Lung (tissue), 12 donors: ENCODE data around the gene CARD16. TPM values are rescaled to one million over a fixed set of nuclear protein-coding genes. Genes with fewer than 3 reads are reported as not detected.

ENCODE experiments used
- ATAC-seq: fragments of 200-7000 bp; cut with Tn5 transposase; one replicate; pipeline ENCODE4 v1.9.1; 2020; ENCODE audit warnings: moderate number of reproducible peaks; ENCODE audit not compliant: insufficient read depth, low FRiP score
- DNase-seq, 3 donors: peaks; one replicate each; pipeline ENCODE4 v3.0.0-alpha.2; 2013 to 2017
- H3K27ac ChIP-seq, 2 donors: one replicate each; pipeline ENCODE4 v1.5.1; 2013; ENCODE audit warnings: mild to moderate bottlenecking in 2 of 2, moderate library complexity in 2 of 2, control low read depth in 1 of 2, inconsistent platforms in 1 of 2, low read depth in 1 of 2, low read length in 1 of 2
- H3K27me3 ChIP-seq, 3 donors: one replicate each; pipeline ENCODE4 v1.5.1; 2013; ENCODE audit warnings: low read length in 2 of 3; ENCODE audit not compliant: control insufficient read depth in 3 of 3, insufficient read depth in 3 of 3
- H3K36me3 ChIP-seq, 4 donors: one replicate each; pipeline ENCODE4 v1.5.1; 2013; ENCODE audit warnings: low read length in 4 of 4, mild to moderate bottlenecking in 1 of 4, moderate library complexity in 1 of 4; ENCODE audit not compliant: control insufficient read depth in 4 of 4, insufficient read depth in 4 of 4
- H3K4me1 ChIP-seq, 5 donors: one replicate each; pipeline ENCODE4 v1.5.1; 2013; ENCODE audit warnings: low read length in 5 of 5, mild to moderate bottlenecking in 2 of 5, moderate library complexity in 1 of 5; ENCODE audit not compliant: control insufficient read depth in 5 of 5, insufficient read depth in 5 of 5
- H3K4me3 ChIP-seq: one replicate; pipeline ENCODE4 v1.5.1; 2013; ENCODE audit warnings: mild to moderate bottlenecking, control low read depth, moderate library complexity
- H3K9ac ChIP-seq, 2 donors: one replicate each; pipeline ENCODE4 v1.5.1; 2013; ENCODE audit warnings: low read length in 2 of 2, control low read depth in 1 of 2; ENCODE audit not compliant: insufficient read depth in 1 of 2
- H3K9me3 ChIP-seq, 4 donors: one replicate each; pipeline ENCODE4 v1.5.1; 2013; ENCODE audit warnings: low read length in 3 of 4, mild to moderate bottlenecking in 1 of 4, moderate library complexity in 1 of 4; ENCODE audit not compliant: control insufficient read depth in 4 of 4, insufficient read depth in 3 of 4
- WGBS, 2 donors: extraction: QIAGEN DNeasy Blood & Tissue Kit; methylation state at CpG; one replicate each; pipeline ENCODE4 v1.1.7; 2013; 5-methylcytosine and 5-hydroxymethylcytosine counted together
- polyA plus RNA-seq, 2 donors: library from polyadenylated mRNA; stranded (reverse); fragments of 200-250 nt; gene quantifications; one replicate each; pipeline ENCODE4 v1.2.1, GENCODE V29; 2013
- total RNA-seq, 2 donors: library from RNA; depleted of rRNA in 1 of 2; stranded (reverse); fragments of >200 nt in 1 of 2; gene quantifications; one replicate each; pipeline ENCODE4 v1.2.1, GENCODE V29; 2014 to 2021
- TF ChIP-seq, protein P1 (sequence below): IDR thresholded peaks from 2 replicates; pipeline ENCODE4 v1.5.1; 2012; ENCODE audit warnings: mild to moderate bottlenecking; ENCODE audit errors: control extremely low read depth, extremely low read depth
- donor health status: control.
- donor health status: control.
- donor health status: Bipolar disorder and iron deficiency.
- donor health status: healthy.
- donor health status: DM: yes; HTN: yes; CAD: no.

The CARD16 gene
- total and polyA plus RNA-seq, 4 donors: 31.6 to 169 (median 63.1) TPM

DNA sequence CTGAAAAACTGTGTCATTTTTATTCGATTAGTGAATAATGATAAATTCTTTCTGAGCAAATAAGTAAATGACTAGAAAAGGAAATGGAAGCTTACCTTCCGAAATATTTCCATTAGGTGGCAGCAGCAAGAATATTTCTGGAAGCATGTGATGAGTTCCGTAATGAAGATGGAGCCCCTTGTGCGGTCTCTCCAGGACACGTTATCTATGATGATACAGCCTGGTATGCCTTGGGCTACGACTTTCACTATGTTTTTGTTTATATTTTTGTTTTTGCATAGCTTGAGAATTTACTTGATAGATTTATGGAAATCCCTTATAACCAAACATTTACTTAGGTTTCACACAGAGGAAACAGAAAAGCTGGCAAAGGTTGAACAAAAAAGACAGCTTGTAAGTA lies 47.8 kb downstream of the CARD16 start:
- WGBS, 2 donors: 82 to 90% methylated on average over 6 of the region's 6 CpGs
- no peak overlapping the region for H3K9ac ChIP-seq
- no peak overlapping the region for H3K4me3 ChIP-seq
- H3K27me3 ChIP-seq: no peaks in the 10 kb centered on the region
- H3K27ac ChIP-seq: no peak overlapping the region
- H3K4me1 ChIP-seq: no peaks in the 10 kb centered on the region
- H3K9me3 ChIP-seq: no peaks in the 10 kb centered on the region
- TF ChIP-seq, protein P1, sequence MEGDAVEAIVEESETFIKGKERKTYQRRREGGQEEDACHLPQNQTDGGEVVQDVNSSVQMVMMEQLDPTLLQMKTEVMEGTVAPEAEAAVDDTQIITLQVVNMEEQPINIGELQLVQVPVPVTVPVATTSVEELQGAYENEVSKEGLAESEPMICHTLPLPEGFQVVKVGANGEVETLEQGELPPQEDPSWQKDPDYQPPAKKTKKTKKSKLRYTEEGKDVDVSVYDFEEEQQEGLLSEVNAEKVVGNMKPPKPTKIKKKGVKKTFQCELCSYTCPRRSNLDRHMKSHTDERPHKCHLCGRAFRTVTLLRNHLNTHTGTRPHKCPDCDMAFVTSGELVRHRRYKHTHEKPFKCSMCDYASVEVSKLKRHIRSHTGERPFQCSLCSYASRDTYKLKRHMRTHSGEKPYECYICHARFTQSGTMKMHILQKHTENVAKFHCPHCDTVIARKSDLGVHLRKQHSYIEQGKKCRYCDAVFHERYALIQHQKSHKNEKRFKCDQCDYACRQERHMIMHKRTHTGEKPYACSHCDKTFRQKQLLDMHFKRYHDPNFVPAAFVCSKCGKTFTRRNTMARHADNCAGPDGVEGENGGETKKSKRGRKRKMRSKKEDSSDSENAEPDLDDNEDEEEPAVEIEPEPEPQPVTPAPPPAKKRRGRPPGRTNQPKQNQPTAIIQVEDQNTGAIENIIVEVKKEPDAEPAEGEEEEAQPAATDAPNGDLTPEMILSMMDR: no peak
- no peak for DNase-seq
- H3K36me3 ChIP-seq: no peaks in the 10 kb centered on the region
- ATAC-seq: no peak

DNA sequence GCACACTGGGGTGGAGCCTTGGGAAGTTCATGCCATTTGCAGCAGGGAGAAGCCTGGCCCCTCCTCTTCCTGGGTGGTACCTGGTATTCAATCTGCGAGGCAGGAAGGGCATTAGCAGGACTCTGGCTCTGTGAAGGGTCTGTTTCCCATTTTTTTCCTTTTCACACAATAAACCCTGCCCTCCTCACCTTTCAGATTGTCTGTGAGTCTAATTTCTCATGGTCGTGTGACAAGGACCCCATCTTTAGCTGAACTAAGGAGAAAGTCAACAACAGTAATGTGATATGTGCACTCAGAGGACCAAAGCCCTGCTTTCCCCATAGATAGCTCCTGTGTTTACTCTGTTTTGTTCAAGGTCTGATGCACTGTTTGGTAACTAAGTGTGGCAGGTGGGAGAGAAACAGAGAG lies 50.1 kb downstream of the CARD16 start:
- WGBS, 2 donors: 68 to 82% methylated on average over 2 of the region's 2 CpGs
- no peak for DNase-seq
- H3K4me3 ChIP-seq: no peak overlapping the region

DNA sequence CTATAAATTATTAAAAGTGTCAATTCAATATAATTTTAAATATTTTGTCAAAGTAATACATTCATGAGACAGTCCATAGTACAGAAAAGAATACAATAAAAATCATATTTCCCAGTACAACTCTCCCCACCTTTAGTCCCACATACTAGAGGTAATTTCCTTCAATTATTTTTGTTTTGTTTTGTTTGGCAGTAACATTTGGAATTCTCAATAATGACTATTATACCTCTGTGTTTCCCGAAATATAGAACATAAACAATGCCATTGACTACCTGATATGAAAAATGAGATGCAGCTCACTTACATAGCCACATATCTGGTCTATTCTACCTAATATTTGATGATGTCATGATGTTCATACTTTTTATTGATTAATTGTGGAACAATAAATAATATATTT lies 52.4 kb downstream of the CARD16 start:
- no peak overlapping the region for H3K27ac ChIP-seq
- no peaks in the 10 kb centered on the region for H3K27me3 ChIP-seq
- no peak overlapping the region for H3K4me3 ChIP-seq
- H3K4me1 ChIP-seq: no peaks in the 10 kb centered on the region
- TF ChIP-seq, protein P1: no peak
- DNase-seq: no peak
- no peaks in the 10 kb centered on the region for H3K36me3 ChIP-seq
- no peak for ATAC-seq
- peaks cover 0 to 2% (median 0%) of the 10 kb centered on the region in 4 donors for H3K9me3 ChIP-seq
- H3K9ac ChIP-seq: no peak overlapping the region
- 84% methylated on average over 1 of the region's 1 CpG for WGBS, 2 donors

More for the DNA sequence above, 50.1 kb downstream of the CARD16 start:
- no peak for ATAC-seq
- Histone ChIP-seq H3K36me3 (no peaks in the 10 kb centered on the region), H3K9ac (no peak overlapping the region), H3K27me3 (no peaks in the 10 kb centered on the region), H3K4me1 (no peaks in the 10 kb centered on the region), H3K9me3 (peaks cover 0 to 2% (median 0%) of the 10 kb centered on the region in 4 donors), H3K27ac (no peak overlapping the region)
- TF ChIP-seq, protein P1: no peak

DNA sequence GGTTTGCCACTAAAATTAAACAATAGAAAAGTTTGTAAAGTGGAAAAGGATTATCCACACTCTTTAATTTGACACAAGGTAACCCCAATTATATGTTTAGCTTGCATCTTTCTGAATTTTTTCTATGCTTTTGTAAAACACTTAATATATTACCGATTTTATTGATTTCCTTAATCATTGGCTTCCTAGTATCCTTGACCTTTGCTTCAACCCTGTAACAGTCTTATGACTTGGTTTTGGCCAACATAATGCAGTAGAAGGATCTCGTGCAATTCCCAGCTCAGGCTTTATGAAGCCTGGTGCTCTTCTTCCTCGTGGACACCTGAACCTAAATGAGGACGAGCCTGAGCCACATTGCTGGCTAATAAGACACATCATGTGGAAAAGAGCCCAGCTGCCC lies 53.1 kb downstream of the CARD16 start:
- ATAC-seq (no peak), DNase-seq (no peak)
- H3K27me3 ChIP-seq: no peaks in the 10 kb centered on the region
- no peak overlapping the region for H3K4me3 ChIP-seq
- WGBS, 2 donors: 95% methylated on average over 4 of the region's 4 CpGs
- TF ChIP-seq, protein P1: no peak
- H3K9me3 ChIP-seq: peaks cover 0 to 2% (median 0%) of the 10 kb centered on the region in 4 donors
- H3K27ac ChIP-seq: no peak overlapping the region
- no peaks in the 10 kb centered on the region for H3K4me1 ChIP-seq
- no peak overlapping the region for H3K9ac ChIP-seq
- no peaks in the 10 kb centered on the region for H3K36me3 ChIP-seq
